Measurements from ENCODE around the gene LY6G5B.

LY6G5B gene

GRCh38 chr6:31640612-31641011 is 29.2 kb upstream of the LY6G5B start:
- no peak for DNase-seq (ENCODE audit: low spot score)

GRCh38 chr6:31641370-31641769 is 28.4 kb upstream of the LY6G5B start:
- DNase-seq (ENCODE audit: low spot score) = no peak

DNA sequence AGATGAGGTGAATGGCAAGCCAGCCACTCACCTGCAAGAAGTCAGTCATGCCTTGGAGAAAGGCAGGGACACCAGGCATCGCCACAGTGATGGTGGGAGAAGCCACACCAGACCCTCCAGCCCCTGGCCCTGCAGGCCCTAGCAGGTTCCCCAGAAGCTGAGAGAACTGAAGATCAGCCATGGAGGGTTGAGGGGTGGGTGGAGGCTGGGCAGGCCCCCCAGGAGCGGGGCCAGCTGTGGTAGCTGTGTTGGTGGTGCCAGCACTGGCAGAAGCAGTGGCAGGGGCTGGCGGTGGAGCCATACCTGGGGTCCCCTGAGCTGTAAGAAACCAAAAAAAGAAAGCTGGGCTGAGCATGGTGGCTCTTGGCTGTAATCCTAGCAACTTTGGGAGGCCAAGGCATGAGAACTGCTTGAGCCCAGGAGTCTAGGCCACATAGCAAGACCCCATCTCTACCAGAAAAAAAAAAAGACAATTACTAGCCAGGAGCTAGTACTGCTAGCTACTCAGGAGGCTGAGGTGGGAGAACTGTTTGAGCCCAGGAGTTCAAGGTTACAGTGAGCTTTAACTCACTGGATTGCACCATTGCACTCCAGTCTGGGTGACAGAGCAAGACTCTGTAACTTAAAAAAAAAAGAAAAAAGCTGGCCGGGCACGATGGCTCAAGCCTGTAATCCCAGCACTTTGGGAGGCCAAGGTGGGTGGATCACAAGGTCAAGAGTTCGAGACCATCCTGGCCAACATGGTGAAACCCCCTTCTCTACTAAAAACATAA is 26.8 kb upstream of the LY6G5B start:
- DNase-seq (ENCODE audit: low spot score) = no peak

DNA sequence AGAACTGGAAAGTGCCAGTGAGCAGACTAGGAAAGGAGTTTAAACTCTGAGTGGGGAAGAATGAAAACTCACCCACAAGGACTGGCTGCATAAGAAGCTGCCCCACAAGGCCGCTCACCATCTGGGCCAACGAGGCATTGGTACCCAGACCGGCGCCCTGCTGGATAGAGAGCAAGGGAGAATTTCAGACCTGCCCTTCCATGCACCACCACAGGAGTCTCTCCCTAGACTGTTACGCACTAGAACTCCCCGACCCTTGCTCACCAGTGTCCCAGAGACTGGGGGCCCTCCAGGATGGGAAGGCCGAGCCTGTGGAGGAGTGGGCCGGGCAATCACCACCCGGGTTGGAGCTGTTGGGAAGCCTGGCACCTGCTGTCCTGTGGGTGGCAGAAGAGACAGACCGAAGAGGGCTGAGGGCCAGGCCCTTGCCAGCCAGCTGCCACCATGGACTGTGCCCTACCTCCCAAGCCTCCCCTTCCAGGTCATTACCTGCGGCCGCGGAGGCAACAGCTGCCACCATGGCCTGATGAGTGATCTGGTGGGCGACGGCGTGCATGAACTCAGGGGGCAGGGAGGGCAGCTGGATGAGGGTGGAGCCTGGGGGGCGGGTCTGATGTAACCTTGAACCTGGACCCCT is 25.8 kb upstream of the LY6G5B start:
- DNase-seq (ENCODE audit: low spot score) = no peak

DNA sequence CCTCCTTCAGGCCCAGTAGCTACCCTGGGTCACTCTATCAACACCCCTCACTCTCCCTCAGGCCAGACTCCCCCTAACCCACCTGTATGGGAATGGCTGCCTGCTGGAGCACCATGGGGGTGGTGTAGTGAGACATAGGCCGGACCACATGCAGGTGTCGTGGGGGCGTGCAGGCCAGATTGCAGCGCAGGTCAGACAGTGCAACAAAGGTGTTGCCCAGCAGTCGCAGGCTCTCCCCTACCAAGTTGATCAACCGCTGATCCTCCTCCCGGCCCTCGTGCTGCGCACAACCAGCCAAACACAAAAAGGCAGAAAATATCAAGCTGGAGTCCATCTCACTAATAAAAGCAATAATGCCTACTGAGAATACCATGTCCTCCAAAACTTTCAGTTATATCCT is 24.5 kb upstream of the LY6G5B start:
- no peak for DNase-seq (ENCODE audit: low spot score)

- peak; percentile 71 for DNase-seq (ENCODE audit: low spot score)
Measured at GRCh38 chr6:31651602-31652191, 18.1 kb upstream of the LY6G5B start.

DNA sequence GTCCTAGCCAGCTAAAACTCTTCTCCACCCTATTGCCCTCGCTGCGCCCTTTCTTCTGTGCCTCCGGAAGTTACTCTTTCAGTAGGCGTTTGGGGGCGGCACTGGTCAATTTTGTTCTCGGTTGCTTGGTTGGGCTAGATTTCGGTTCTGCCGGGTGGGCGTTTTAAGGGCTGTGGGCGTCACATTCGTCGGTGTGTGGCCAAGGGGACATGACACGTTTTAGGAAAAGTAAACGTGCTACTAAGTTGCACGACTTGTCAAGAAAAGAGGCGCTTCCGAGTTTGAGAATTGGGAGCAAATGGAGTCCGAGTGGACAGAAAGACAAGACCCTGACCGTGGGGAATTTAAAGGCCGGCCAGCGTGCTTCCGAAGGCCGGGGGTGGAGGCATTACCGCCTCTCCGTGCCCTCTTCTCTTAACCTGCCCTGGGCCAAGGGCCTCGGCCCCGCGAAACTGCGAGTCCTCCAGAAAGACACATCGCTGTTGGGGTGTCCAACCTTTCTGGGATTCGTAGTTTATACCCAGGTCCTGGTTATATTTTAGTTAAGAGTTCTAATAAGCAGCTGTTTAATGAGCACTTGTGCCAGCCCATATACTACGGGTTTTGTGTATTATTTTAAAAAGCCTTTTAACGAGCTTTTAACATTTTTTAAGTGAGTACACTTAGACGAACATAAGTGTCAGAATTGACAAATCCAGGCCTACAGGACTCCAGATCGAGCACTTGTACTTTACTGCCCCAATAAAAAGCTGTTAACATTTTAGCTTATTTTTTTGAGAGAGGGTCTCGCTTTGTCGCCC is 16.7 kb upstream of the LY6G5B start:
- peak; percentile 96 for DNase-seq (ENCODE audit: low spot score)

- DNase-seq (ENCODE audit: low spot score) = no peak
Measured at GRCh38 chr6:31654574-31655348, 15.0 kb upstream of the LY6G5B start.

- DNase-seq (ENCODE audit: low spot score) = no peak
Measured at GRCh38 chr6:31655349-31656237, 14.2 kb upstream of the LY6G5B start, which contains the start of gene APOM. APOM (plus strand) TSS chr6:31655894; CDS start chr6:31655967, 73 bp downstream.

- DNase-seq (ENCODE audit: low spot score) = no peak
Measured at GRCh38 chr6:31657406-31658157, 12.2 kb upstream of the LY6G5B start.

DNA sequence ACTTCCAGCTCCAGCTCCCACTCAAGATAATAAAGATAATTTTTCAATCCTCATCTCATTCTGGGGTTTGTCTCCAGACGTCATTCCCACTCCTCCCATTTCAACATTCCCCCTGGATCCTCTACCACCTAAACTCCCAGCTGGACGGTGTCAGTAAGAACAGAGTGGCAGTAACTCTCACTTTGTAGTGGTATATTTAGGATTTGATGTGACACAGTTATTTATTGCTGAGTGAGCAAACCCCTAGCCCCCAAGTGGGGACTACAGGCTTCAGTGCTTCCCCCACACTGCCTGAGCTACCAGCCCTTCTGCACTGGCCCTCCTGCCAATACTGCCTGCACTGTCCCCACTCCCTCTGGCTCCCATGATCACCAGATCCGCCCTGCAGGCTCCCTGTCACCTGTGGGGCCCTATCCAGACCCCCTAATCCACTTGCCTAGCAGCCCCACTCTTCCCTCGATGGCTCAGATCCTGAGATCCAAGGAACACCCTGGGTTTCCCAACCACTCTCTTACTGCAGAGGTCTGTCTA is 11.6 kb upstream of the LY6G5B start:
- DNase-seq (ENCODE audit: low spot score) = no peak

DNA sequence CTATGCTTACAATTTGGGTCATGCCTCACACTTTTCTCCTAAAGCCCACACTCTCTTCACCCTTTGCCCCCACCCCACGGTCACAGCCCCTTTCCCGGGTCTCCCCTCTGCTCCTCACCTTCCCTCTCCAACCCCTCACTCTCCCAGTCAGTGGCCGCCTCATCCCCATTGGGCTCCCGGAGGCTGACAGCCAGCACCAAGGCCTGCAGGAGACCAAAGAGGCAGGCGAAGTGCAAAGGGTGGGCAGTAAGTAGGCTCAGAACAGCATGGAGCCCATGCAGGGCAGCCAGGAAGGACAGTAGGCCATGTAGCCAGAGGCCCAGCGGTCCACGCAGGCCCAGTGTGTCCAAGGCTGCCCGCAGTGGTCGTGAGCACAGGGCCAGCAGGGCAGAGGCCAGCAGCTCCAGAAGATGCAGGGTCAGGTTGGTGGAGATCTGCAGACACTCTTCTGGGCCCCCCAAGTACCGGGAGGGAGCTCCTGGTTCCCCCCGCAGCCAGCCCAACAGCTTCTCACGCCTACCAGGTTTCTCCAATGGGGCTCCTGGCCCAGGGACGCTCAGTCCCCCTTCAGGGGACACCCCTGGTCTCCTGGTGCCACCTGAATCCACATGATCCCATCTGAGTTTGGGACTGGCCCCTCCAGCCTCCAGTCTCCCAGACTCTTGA is 10.7 kb upstream of the LY6G5B start:
- no peak for DNase-seq (ENCODE audit: low spot score)

GRCh38 chr6:31659649-31660380 is 10.0 kb upstream of the LY6G5B start:
- no peak for DNase-seq (ENCODE audit: low spot score)

DNA sequence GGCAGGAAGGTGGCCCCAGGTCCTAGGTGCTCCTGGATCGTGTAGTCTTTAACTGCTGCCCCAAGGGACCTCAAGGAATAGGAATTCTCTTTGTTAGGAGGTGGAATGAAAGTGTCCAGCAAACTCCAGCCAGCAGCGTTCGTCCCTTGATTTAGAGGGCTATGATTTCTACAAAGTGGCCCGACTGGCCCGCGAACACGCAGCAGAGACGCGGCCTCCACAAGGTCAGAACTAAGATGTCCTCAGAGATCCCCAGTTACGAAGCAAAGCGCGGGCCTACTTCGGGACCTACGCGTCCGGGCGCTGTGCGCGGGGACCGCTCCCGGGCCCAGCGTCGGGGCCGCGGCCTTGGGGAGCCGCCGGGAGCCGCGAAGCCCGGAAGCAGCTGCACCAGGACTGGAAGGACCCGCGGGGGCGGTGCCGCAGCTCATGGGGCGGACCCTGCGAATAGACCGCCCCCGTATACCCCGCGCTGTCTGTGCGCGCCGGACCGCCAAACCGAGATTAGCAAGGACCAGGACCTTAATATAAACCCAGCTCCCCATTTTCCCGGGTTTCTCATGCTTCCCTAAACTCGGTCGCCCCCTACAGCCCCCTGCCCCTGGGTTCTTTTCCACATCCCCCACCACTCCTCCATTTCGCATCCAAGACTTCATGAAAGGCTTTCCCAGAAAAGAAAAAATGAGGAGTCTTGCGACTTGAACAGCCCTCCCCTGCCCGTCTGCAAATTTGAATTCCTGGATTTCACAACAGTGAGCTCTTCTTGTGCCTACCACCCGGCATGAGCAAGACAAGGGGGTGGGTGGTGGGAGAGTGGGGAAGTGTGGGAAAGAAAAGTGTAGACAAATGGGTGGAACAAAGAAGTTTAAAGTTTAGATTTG is 9.2 kb upstream of the LY6G5B start, which contains the start of gene C6orf47:
Gene C6orf47 (minus strand): TSS at position 398 of the 881 bp plus-strand sequence. CDS start 831 bp downstream, outside the sequence.
- peak; percentile 81 for DNase-seq (ENCODE audit: low spot score)

- no peak for DNase-seq (ENCODE audit: low spot score)
Measured at GRCh38 chr6:31661262-31662123, 8.3 kb upstream of the LY6G5B start.

All from SK-N-DZ (cell line).